Measurements from ENCODE around the gene FAT3. TPM values are rescaled to one million over a fixed set of nuclear protein-coding genes. Genes with fewer than 3 reads are reported as not detected.

Gene FAT3
- total RNA-seq, 4 donors from 2014 or later, result 1.8 to 9.8 (median 2.5) TPM

DNA sequence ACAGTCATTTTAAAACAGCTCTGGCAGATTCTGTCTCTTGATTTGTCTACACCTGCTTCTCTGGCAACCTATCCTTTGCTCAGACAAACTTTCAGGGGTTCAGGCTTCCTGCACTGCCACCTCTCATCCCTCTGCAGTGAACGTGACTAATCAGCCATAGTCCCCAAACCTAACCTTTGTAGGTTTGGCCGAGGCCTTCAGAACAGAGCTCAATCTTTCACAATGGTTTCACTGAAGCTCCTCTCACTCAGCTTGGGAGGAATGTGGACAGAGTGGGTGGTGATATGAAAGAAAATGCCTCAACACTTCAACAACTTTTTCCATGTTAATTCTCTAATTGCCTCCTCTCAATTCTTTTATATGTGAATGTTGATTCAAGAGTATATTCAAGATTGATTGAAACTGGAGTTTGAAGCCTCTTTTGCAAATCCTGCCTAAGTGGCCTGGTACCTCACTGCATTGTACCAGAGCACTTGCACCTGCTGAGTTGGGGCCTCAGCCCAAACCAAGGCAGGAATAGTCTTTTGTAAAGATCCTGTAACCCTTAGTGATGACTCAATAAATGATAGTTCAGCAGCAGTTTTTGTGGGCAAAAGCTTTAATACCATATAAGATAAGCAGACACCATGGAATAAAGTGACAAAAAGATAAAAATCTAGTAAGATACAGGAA, 33.9 kb upstream of the FAT3 start:
- H3K27ac ChIP-seq, result no peak overlapping the region
- H3K4me1 ChIP-seq, result no peaks in the 10 kb centered on the region
- H3K4me3 ChIP-seq, result no peak overlapping the region
- 32 to 44% methylated on average over 2 of the region's 2 CpGs for WGBS, 2 donors
- DNase-seq (ENCODE audit: low spot score in 2 of 2), result no peak
- H3K27me3 ChIP-seq, result no peaks in the 10 kb centered on the region
- TF ChIP-seq EP300 (IDR thresholded peaks at IDR 0.05) (no peak), POLR2A (IDR thresholded peaks at IDR 0.05) (no peak)
- TF ChIP-seq, protein P1, sequence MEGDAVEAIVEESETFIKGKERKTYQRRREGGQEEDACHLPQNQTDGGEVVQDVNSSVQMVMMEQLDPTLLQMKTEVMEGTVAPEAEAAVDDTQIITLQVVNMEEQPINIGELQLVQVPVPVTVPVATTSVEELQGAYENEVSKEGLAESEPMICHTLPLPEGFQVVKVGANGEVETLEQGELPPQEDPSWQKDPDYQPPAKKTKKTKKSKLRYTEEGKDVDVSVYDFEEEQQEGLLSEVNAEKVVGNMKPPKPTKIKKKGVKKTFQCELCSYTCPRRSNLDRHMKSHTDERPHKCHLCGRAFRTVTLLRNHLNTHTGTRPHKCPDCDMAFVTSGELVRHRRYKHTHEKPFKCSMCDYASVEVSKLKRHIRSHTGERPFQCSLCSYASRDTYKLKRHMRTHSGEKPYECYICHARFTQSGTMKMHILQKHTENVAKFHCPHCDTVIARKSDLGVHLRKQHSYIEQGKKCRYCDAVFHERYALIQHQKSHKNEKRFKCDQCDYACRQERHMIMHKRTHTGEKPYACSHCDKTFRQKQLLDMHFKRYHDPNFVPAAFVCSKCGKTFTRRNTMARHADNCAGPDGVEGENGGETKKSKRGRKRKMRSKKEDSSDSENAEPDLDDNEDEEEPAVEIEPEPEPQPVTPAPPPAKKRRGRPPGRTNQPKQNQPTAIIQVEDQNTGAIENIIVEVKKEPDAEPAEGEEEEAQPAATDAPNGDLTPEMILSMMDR (IDR thresholded peaks at IDR 0.05), result no peak
- no peaks in the 10 kb centered on the region for H3K36me3 ChIP-seq
- H3K9me3 ChIP-seq, result no peaks in the 10 kb centered on the region

DNA sequence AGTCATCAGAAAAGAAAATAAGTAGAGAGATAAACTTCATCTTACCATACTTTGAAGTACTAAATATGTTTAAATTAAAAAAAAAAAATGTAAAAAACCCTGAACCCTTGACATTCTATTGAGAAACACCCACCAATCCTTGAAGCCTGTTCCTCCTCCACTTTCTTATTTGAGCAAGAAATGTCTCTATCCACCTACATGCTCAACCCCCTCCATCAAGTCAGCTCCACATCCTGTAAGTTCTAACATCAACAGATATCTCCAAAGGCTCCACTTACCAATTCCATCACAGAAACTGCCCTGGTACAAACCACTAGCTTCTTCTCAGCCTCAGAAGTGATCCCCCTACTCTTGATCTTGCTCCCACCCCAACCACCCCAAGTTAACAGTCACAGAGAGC, 32.5 kb upstream of the FAT3 start:
- no peak for DNase-seq (ENCODE audit: low spot score in 2 of 2)

DNA sequence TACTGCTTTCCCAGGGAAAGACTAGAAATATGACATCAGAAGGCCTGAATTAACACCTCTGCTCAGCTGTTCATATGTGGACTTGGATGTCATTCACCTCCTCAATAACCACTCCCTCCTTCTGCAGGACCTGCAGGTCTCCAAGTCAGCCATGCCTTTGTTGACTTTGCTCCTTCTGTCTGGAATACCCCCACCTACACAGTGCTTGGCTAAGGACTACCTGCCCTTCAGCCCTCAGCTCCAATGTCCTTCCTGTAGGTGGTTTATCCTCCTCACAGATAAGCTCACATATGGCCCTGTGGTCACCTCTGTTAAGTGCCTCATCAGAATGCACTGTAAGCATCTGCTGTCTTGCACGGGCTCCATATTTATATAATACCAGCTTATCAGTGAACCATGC, 26.4 kb upstream of the FAT3 start:
- H3K36me3 ChIP-seq, result no peaks in the 10 kb centered on the region
- TF ChIP-seq, protein P1 (IDR thresholded peaks at IDR 0.05), result no peak
- TF ChIP-seq EP300 (IDR thresholded peaks at IDR 0.05), result no peak
- TF ChIP-seq POLR2A (IDR thresholded peaks at IDR 0.05), result no peak
- no peaks in the 10 kb centered on the region for H3K9me3 ChIP-seq
- no peaks in the 10 kb centered on the region for H3K4me1 ChIP-seq
- WGBS, 2 donors, result 78 to 96% methylated on average over 1 of the region's 1 CpG
- no peak overlapping the region for H3K4me3 ChIP-seq
- no peaks in the 10 kb centered on the region for H3K27me3 ChIP-seq
- no peak for DNase-seq (ENCODE audit: low spot score in 2 of 2)
- H3K27ac ChIP-seq, result no peak overlapping the region

More for the DNA sequence above, 32.5 kb upstream of the FAT3 start:
- no peak overlapping the region for H3K27ac ChIP-seq
- H3K36me3 ChIP-seq, result no peaks in the 10 kb centered on the region
- no peaks in the 10 kb centered on the region for H3K4me1 ChIP-seq
- no peak overlapping the region for H3K4me3 ChIP-seq
- no peaks in the 10 kb centered on the region for H3K27me3 ChIP-seq
- no peaks in the 10 kb centered on the region for H3K9me3 ChIP-seq
- TF ChIP-seq, protein P1 (IDR thresholded peaks at IDR 0.05), result no peak
- TF ChIP-seq EP300 (IDR thresholded peaks at IDR 0.05) (no peak), POLR2A (IDR thresholded peaks at IDR 0.05) (no peak)

DNA sequence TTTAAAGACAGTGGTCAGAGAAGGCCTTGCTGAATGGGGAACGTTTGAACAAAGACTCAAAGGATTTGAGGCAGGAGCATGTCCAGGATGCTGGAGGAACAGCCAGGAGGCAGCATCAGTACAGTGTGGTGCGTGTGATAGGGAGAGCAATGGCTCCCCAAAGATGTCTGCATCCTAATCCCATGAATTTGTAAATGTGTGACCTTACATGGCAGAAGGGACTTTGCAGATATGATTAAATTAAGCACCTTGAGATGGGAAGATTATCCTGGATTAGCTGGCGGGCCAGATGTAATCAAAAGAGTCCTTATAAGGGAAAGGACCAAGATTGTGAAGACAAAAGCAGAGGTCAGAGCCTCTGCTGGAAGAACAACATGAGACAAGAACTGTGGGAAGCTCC, 24.6 kb upstream of the FAT3 start:
- Histone ChIP-seq H3K4me3 (no peak overlapping the region), H3K27ac (no peak overlapping the region), H3K4me1 (no peaks in the 10 kb centered on the region), H3K9me3 (no peaks in the 10 kb centered on the region), H3K27me3 (no peaks in the 10 kb centered on the region), H3K36me3 (no peaks in the 10 kb centered on the region)
- 65 to 67% methylated on average over 3 of the region's 3 CpGs for WGBS, 2 donors
- no peak for DNase-seq (ENCODE audit: low spot score in 2 of 2)
- TF ChIP-seq EP300 (IDR thresholded peaks at IDR 0.05), result no peak
- TF ChIP-seq, protein P1 (IDR thresholded peaks at IDR 0.05), result no peak

DNA sequence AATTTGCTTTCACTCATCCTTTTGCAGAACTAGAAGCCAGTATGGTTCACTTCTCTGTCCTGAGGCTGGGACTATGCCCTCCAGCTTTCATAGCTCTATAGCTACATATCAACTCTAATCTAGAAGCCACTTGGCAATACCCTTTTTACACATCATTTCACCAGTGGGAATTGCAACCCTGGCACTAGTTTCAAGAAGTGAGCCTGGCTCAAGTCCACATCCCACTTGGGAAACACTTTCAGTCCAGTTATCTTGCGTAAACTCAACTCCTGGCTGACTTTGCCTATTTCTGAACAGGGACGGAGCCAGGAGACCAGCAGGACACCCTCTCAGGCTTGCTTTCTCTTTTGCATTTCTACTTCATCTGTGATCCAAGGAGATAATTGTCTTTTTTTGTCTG, 19.9 kb upstream of the FAT3 start:
- Histone ChIP-seq H3K27me3 (no peaks in the 10 kb centered on the region), H3K9me3 (no peaks in the 10 kb centered on the region), H3K36me3 (no peaks in the 10 kb centered on the region), H3K4me3 (no peak overlapping the region), H3K4me1 (no peaks in the 10 kb centered on the region), H3K27ac (no peak overlapping the region)
- WGBS, 2 donors, result 42 to 62% methylated on average over 2 of the region's 2 CpGs
- TF ChIP-seq, protein P1 (IDR thresholded peaks at IDR 0.05), result no peak
- TF ChIP-seq POLR2A (IDR thresholded peaks at IDR 0.05), result no peak
- DNase-seq (ENCODE audit: low spot score in 2 of 2), result no peak

Measured in tibial nerve (tissue), 4 donors.